ENCODE results near the gene TMX1. TPM values are rescaled to one million over a fixed set of nuclear protein-coding genes. Genes with fewer than 3 reads are reported as not detected.

The TMX1 gene
- total and polyA plus RNA-seq, 2 of the 8 experiments (the other 6 are each of a cell fraction or from before 2014, with no cell fraction given), result 26.6 to 84.0 TPM

- Histone ChIP-seq H2AK5ac (ENCODE audit: low read depth, low read length) (no peak overlapping the region), H3K14ac (ENCODE audit: insufficient read length) (no peak overlapping the region), H4K20me1 (replicated peaks in 1 of 2; ENCODE audit: control insufficient read depth in 1 of 2, insufficient read depth in 2 of 2, low read length in 2 of 2) (no peaks in the 10 kb centered on the region), H3K4me2 (ENCODE audit: insufficient read depth in 1 of 2, low read depth in 2 of 2, low read length in 2 of 2) (no peak overlapping the region), H4K5ac (ENCODE audit: insufficient read length, low read depth, low read length) (no peak overlapping the region), H4K91ac (replicated peaks; ENCODE audit: insufficient read length, low read length) (no peak overlapping the region), H4K8ac (ENCODE audit: extremely low read depth, insufficient read depth, low read length) (no peak overlapping the region), H2BK5ac (ENCODE audit: low read depth, low read length) (no peak overlapping the region), H3K27me3 (replicated peaks in 1 of 4; ENCODE audit: control insufficient read depth in 3 of 4, extremely low read depth in 1 of 4, insufficient read depth in 3 of 4, low read length in 3 of 4) (no peaks in the 10 kb centered on the region), H2BK20ac (ENCODE audit: low read length) (no peak overlapping the region), H3K23me2 (ENCODE audit: low read depth, low read length) (no peaks in the 10 kb centered on the region), H3K56ac (replicated peaks; ENCODE audit: insufficient read length, low read depth, low read length) (no peak overlapping the region), H2AFZ (ENCODE audit: low read length) (no peak overlapping the region), H2BK15ac (ENCODE audit: low read length) (no peak overlapping the region), H3K23ac (ENCODE audit: insufficient read length) (no peak overlapping the region), H3K79me1 (ENCODE audit: low read depth, low read length) (no peaks in the 10 kb centered on the region), H3K4me3 (ENCODE audit: extremely low read depth in 1 of 4, insufficient read depth in 2 of 4, low read depth in 3 of 4, low read length in 4 of 4) (no peak overlapping the region), H2BK12ac (ENCODE audit: low read depth, low read length) (no peak overlapping the region), H2BK120ac (replicated peaks; ENCODE audit: low read depth, low read length) (no peak overlapping the region), H3K27ac (ENCODE audit: low read depth, low read length) (no peak overlapping the region), H3K9ac (replicated peaks in 1 of 4; ENCODE audit: extremely low read depth in 1 of 4, low read depth in 3 of 4, low read length in 3 of 4) (no peak overlapping the region), H3K4me1 (replicated peaks in 1 of 4; ENCODE audit: control insufficient read depth in 3 of 4, insufficient read depth in 4 of 4, low read length in 3 of 4) (peaks cover 0 to 4% (median 0%) of the 10 kb centered on the region in 4 experiments; a peak in 2 of 7 replicates), H3K36me3 (ENCODE audit: control insufficient read depth in 2 of 4, insufficient read depth in 4 of 4, low read length in 3 of 4) (no peaks in the 10 kb centered on the region), H3K79me2 (ENCODE audit: control insufficient read depth in 1 of 2, insufficient read depth in 2 of 2, low read length in 2 of 2) (no peaks in the 10 kb centered on the region), H3K9me3 (ENCODE audit: insufficient read depth in 2 of 2, low read depth in 1 of 2, low read length in 1 of 2) (no peaks in the 10 kb centered on the region), H3K4ac (replicated peaks; ENCODE audit: insufficient read length, low read depth, low read length) (no peak overlapping the region), H3K18ac (ENCODE audit: extremely low read depth, low read length) (no peak overlapping the region)
- no peak for FAIRE-seq
- 95% methylated on average over 6 of the region's 6 CpGs; no CpG with 5 or more reads in 1 of the 2 experiments for WGBS, 2 experiments (ENCODE audit: extremely low coverage in 1 of 2, insufficient coverage in 1 of 2, insufficient read length in 1 of 2, insufficient replicate concordance in 2 of 2, low coverage in 1 of 2, low lambda C conversion rate in 2 of 2, missing lambda C conversion rate in 1 of 2)
- ChIA-PET CTCF (ENCODE audit: partially characterized antibody) (interaction anchor here (1.0 to 2.0 kb wide), 2 partner anchors 17 to 22 kb away, joined by 3 to 4 read pairs; no protein-coding TSS in a partner anchor), POLR2A (ENCODE audit: partially characterized antibody) (no interaction called here)
- no peak for DNase-seq (ENCODE audit: low read depth in 1 of 2, low spot score in 2 of 2)
- TF ChIP-seq CBX5 (IDR thresholded peaks at IDR 0.05; ENCODE audit: low read depth, low read length) (no peak), POLR2AphosphoS5 (IDR thresholded peaks at IDR 0.05; ENCODE audit: low read depth, low read length) (no peak), KDM1A (IDR thresholded peaks at IDR 0.05; ENCODE audit: borderline replicate concordance, low read length) (no peak), SIN3A (conservative IDR thresholded peaks at IDR 0.05 in 1 of 2, IDR thresholded peaks at IDR 0.05 in 1 of 2; ENCODE audit: low read depth in 1 of 2, low read length in 2 of 2) (no peak), BRCA1 (IDR thresholded peaks at IDR 0.05; ENCODE audit: low read depth, low read length) (no peak), KDM4A (IDR thresholded peaks at IDR 0.05; ENCODE audit: low read depth, low read length, severe bottlenecking) (no peak), CTCF (IDR thresholded peaks at IDR 0.05; ENCODE audit: control extremely low read depth in 1 of 3, insufficient read depth in 1 of 3, low read depth in 1 of 3, low read length in 3 of 3) (no peak), SP4 (IDR thresholded peaks at IDR 0.05; ENCODE audit: low read length) (no peak), RFX5 (IDR thresholded peaks at IDR 0.05; ENCODE audit: borderline replicate concordance, low read depth, low read length) (no peak), RAD21 (IDR thresholded peaks at IDR 0.05 in 1 of 2, conservative IDR thresholded peaks at IDR 0.05 in 1 of 2; ENCODE audit: low read depth in 2 of 2, low read length in 2 of 2) (no peak)
Measured at GRCh38 chr14:51295646-51296263, 55.7 kb downstream of the TMX1 start.

All from H1 (cell line).